Lung (tissue), 12 donors: ENCODE results near the gene COPS6. TPM values are rescaled to one million over a fixed set of nuclear protein-coding genes. Genes with fewer than 3 reads are reported as not detected.

Experiments used
- ATAC-seq: fragments of 200-7000 bp; cut with Tn5 transposase; one replicate; pipeline ENCODE4 v1.9.1; 2020; ENCODE audit warnings: moderate number of reproducible peaks; ENCODE audit not compliant: insufficient read depth, low FRiP score
- DNase-seq, 3 donors: peaks; one replicate each; pipeline ENCODE4 v3.0.0-alpha.2; 2013 to 2017
- H3K27ac ChIP-seq, 2 donors: one replicate each; pipeline ENCODE4 v1.5.1; 2013; ENCODE audit warnings: mild to moderate bottlenecking in 2 of 2, moderate library complexity in 2 of 2, control low read depth in 1 of 2, inconsistent platforms in 1 of 2, low read depth in 1 of 2, low read length in 1 of 2
- H3K27me3 ChIP-seq, 3 donors: one replicate each; pipeline ENCODE4 v1.5.1; 2013; ENCODE audit warnings: low read length in 2 of 3; ENCODE audit not compliant: control insufficient read depth in 3 of 3, insufficient read depth in 3 of 3
- H3K36me3 ChIP-seq, 4 donors: one replicate each; pipeline ENCODE4 v1.5.1; 2013; ENCODE audit warnings: low read length in 4 of 4, mild to moderate bottlenecking in 1 of 4, moderate library complexity in 1 of 4; ENCODE audit not compliant: control insufficient read depth in 4 of 4, insufficient read depth in 4 of 4
- H3K4me1 ChIP-seq, 5 donors: one replicate each; pipeline ENCODE4 v1.5.1; 2013; ENCODE audit warnings: low read length in 5 of 5, mild to moderate bottlenecking in 2 of 5, moderate library complexity in 1 of 5; ENCODE audit not compliant: control insufficient read depth in 5 of 5, insufficient read depth in 5 of 5
- H3K4me3 ChIP-seq: one replicate; pipeline ENCODE4 v1.5.1; 2013; ENCODE audit warnings: mild to moderate bottlenecking, control low read depth, moderate library complexity
- H3K9ac ChIP-seq, 2 donors: one replicate each; pipeline ENCODE4 v1.5.1; 2013; ENCODE audit warnings: low read length in 2 of 2, control low read depth in 1 of 2; ENCODE audit not compliant: insufficient read depth in 1 of 2
- H3K9me3 ChIP-seq, 4 donors: one replicate each; pipeline ENCODE4 v1.5.1; 2013; ENCODE audit warnings: low read length in 3 of 4, mild to moderate bottlenecking in 1 of 4, moderate library complexity in 1 of 4; ENCODE audit not compliant: control insufficient read depth in 4 of 4, insufficient read depth in 3 of 4
- CTCF ChIP-seq: IDR thresholded peaks from 2 replicates; pipeline ENCODE4 v1.5.1; 2012; ENCODE audit warnings: mild to moderate bottlenecking; ENCODE audit errors: control extremely low read depth, extremely low read depth
- WGBS, 2 donors: extraction: QIAGEN DNeasy Blood & Tissue Kit; methylation state at CpG; one replicate each; pipeline ENCODE4 v1.1.7; 2013; 5-methylcytosine and 5-hydroxymethylcytosine counted together
- polyA plus RNA-seq, 2 donors: library from polyadenylated mRNA; stranded (reverse); fragments of 200-250 nt; gene quantifications; one replicate each; pipeline ENCODE4 v1.2.1, GENCODE V29; 2013
- total RNA-seq, 2 donors: library from RNA; depleted of rRNA in 1 of 2; stranded (reverse); fragments of >200 nt in 1 of 2; gene quantifications; one replicate each; pipeline ENCODE4 v1.2.1, GENCODE V29; 2014 to 2021
- donor health status: control.
- donor health status: control.
- donor health status: Bipolar disorder and iron deficiency.
- donor health status: healthy.
- donor health status: DM: yes; HTN: yes; CAD: no.

The COPS6 gene
- total and polyA plus RNA-seq, 4 donors, result 66.1 to 108 (median 89.9) TPM

GRCh38 chr7:100120733-100121036 is 31.9 kb downstream of the COPS6 start:
- H3K4me3 ChIP-seq, result no peak overlapping the region
- TF ChIP-seq CTCF, result no peak
- H3K27ac ChIP-seq, result no peak overlapping the region
- no peak overlapping the region for H3K9ac ChIP-seq
- H3K4me1 ChIP-seq, result peaks cover 0 to 14% (median 9%) of the 10 kb centered on the region in 5 donors
- no peaks in the 10 kb centered on the region for H3K27me3 ChIP-seq
- no peaks in the 10 kb centered on the region for H3K9me3 ChIP-seq
- ATAC-seq, result no peak
- no peak for DNase-seq
- WGBS, 2 donors, result 39 to 55% methylated on average over 1 of the region's 1 CpG
- H3K36me3 ChIP-seq, result peaks cover 0 to 11% (median 1%) of the 10 kb centered on the region in 4 donors

GRCh38 chr7:100122067-100122466 is 33.3 kb downstream of the COPS6 start:
- ATAC-seq, result no peak
- H3K9me3 ChIP-seq, result no peaks in the 10 kb centered on the region
- H3K9ac ChIP-seq, result no peak overlapping the region
- H3K4me3 ChIP-seq, result no peak overlapping the region
- no peaks in the 10 kb centered on the region for H3K27me3 ChIP-seq
- 75 to 83% methylated on average over 13 of the region's 13 CpGs for WGBS, 2 donors
- peak in 2 of 3 donors; percentile 25 to 45 for DNase-seq
- H3K36me3 ChIP-seq, result peaks cover 0 to 11% (median 1%) of the 10 kb centered on the region in 4 donors
- H3K4me1 ChIP-seq, result peaks cover 0 to 19% (median 12%) of the 10 kb centered on the region in 5 donors
- no peak overlapping the region for H3K27ac ChIP-seq
- no peak for TF ChIP-seq CTCF

- H3K4me1 ChIP-seq, result peaks cover 0 to 19% (median 12%) of the 10 kb centered on the region in 5 donors
- 98 to 100% methylated on average over 1 of the region's 1 CpG for WGBS, 2 donors
- ATAC-seq (no peak), DNase-seq (no peak)
- H3K27me3 ChIP-seq, result no peaks in the 10 kb centered on the region
- no peaks in the 10 kb centered on the region for H3K9me3 ChIP-seq
- no peak overlapping the region for H3K4me3 ChIP-seq
- no peak overlapping the region for H3K27ac ChIP-seq
- no peak for TF ChIP-seq CTCF
- H3K9ac ChIP-seq, result no peak overlapping the region
- peaks cover 0 to 11% (median 1%) of the 10 kb centered on the region in 4 donors for H3K36me3 ChIP-seq
Observed at GRCh38 chr7:100122568-100122967, 33.8 kb downstream of the COPS6 start.
